HFF-Myc (cell line): ENCODE results near the gene ADGRD2.

Experiments
- DNase-seq: peaks from one replicate; pipeline ENCODE4 v3.0.0-alpha.2; 2011; ENCODE audit warnings: low read depth; ENCODE audit errors: extremely low read depth
- H3K4me3 ChIP-seq: replicated peaks from 2 replicates; pipeline ENCODE4 v1.5.1; 2011; ENCODE audit warnings: low read depth, mild to moderate bottlenecking, control low read depth, low read length
- TF ChIP-seq, protein P1 (sequence below): IDR thresholded peaks from 2 replicates; pipeline ENCODE4 v1.5.1; 2012; ENCODE audit warnings: mild to moderate bottlenecking, low read depth, low read length, control low read depth; ENCODE audit errors: missing control alignments

The ADGRD2 gene

GRCh38 chr9:124442826-124443225 is 7.4 kb upstream of the ADGRD2 start:
- DNase-seq, result no peak
- TF ChIP-seq, protein P1, sequence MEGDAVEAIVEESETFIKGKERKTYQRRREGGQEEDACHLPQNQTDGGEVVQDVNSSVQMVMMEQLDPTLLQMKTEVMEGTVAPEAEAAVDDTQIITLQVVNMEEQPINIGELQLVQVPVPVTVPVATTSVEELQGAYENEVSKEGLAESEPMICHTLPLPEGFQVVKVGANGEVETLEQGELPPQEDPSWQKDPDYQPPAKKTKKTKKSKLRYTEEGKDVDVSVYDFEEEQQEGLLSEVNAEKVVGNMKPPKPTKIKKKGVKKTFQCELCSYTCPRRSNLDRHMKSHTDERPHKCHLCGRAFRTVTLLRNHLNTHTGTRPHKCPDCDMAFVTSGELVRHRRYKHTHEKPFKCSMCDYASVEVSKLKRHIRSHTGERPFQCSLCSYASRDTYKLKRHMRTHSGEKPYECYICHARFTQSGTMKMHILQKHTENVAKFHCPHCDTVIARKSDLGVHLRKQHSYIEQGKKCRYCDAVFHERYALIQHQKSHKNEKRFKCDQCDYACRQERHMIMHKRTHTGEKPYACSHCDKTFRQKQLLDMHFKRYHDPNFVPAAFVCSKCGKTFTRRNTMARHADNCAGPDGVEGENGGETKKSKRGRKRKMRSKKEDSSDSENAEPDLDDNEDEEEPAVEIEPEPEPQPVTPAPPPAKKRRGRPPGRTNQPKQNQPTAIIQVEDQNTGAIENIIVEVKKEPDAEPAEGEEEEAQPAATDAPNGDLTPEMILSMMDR, result no peak
- no peak overlapping the region for H3K4me3 ChIP-seq

DNA sequence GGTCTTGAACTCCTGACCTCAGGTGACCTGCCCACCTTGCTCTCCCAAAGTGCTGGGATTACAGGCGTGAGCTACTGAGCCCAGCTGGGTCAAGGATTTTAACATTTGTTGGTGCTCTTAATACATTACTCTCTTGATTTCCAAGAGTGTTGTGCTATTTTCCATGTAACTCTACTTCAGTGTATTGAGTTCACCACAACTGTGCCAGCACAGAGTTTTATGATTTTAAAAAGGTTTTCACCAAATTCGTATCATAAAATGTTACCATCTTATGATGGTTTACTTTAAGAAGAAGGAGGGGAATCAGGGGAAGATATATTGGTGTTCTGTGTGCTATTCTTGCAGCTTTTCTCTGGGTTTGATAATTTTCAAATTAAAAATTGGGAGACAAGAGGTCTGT is 6.6 kb upstream of the ADGRD2 start:
- no peak for DNase-seq
- TF ChIP-seq, protein P1, result no peak
- H3K4me3 ChIP-seq, result no peak overlapping the region

DNA sequence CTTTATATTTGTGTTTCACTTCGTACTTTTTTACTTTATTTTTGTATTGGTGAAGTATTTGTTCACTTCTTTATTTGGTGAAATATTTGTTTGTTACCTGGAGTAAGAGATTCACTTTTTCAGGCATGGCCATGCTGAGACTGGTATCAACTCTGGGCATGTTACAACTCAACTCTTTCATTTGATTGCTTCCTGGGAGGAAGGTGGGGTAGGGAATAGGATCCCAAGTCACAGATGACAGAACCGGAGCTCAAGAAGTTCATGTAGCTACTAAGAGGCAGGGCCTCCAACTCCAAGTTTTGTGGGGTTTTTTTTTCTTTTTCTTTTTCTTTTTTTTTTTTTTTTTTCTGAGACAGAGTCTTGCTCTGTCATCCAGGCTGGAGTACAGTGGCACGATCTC is 6.1 kb upstream of the ADGRD2 start:
- DNase-seq, result no peak
- TF ChIP-seq, protein P1, result no peak
- H3K4me3 ChIP-seq, result no peak overlapping the region

DNA sequence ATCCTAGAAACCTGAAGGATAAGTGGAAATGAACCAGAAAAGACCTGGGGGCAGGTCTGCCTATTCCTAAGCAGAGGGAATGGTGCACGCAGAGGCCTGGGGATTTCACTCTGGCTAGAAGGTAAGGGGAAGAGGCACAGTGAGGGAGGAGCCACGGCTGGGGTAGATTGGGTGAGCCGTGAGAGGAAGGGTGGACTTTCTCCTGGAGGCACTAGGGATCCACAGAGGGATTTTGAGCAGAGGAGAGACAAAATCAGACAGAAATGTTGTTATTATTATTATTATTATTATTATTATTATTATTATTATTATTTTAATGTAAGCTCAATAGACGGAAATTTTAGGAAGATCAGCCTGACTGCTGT is 3.0 kb upstream of the ADGRD2 start:
- TF ChIP-seq, protein P1, result no peak
- H3K4me3 ChIP-seq, result no peak overlapping the region
- DNase-seq, result no peak

- DNase-seq, result no peak
- TF ChIP-seq, protein P1, result no peak
These were observed 2.2 kb upstream of the ADGRD2 start for GRCh38 chr9:124448019-124448418.

DNA sequence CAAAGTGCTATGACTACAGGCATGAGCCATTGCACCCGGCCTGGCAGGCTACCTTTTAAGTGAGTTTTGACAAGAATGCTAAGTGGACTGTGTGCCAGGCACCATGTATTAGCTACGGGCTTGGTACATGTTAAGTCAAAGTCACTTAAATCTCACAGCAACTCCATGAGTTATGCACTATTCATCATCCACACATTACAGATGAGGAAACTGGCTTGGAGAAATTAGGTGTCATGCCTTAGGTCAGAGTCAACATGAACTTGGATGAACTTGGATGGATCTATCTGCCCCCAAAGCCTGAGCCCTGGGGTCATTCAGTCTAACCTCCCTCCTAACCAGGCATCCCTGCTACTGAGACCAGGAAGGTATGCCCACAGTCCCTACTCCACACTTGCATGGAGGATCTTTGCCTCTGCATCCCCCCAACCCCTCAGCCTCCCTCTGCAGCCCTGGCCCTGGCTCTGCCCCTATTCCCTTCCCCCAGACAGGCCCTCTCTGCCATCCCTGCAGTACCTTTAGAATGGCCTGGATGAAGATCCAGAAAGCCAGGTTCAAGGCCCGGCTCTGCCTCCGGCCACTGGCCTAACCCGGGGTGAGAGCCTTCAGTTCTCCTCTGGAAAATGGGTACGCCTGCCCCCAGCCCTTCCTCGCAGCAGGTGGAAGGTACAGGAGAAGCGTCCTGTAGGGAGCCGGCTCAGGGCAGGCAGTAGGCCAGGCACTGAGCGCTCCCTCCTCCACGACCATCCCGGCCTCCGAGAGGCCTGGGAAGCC is 685 bp upstream of the ADGRD2 start:
- H3K4me3 ChIP-seq, result no peak overlapping the region
- TF ChIP-seq, protein P1, result no peak
- no peak for DNase-seq

More at GRCh38 chr9:124448019-124448418, 2.2 kb upstream of the ADGRD2 start:
- no peak overlapping the region for H3K4me3 ChIP-seq
